HG02973 (cell line): Measurements from ENCODE around the gene C19orf53.

ENCODE experiments used
- ATAC-seq: cut with Tn5 transposase; IDR thresholded peaks from one replicate; pipeline ENCODE4 v1.9.1; 2021; ENCODE audit warnings: moderate library complexity; ENCODE audit not compliant: unreplicated experiment

Gene C19orf53

GRCh38 chr19:13825489-13826441 lies 51.5 kb downstream of the C19orf53 start:
- ATAC-seq = no peak

DNA sequence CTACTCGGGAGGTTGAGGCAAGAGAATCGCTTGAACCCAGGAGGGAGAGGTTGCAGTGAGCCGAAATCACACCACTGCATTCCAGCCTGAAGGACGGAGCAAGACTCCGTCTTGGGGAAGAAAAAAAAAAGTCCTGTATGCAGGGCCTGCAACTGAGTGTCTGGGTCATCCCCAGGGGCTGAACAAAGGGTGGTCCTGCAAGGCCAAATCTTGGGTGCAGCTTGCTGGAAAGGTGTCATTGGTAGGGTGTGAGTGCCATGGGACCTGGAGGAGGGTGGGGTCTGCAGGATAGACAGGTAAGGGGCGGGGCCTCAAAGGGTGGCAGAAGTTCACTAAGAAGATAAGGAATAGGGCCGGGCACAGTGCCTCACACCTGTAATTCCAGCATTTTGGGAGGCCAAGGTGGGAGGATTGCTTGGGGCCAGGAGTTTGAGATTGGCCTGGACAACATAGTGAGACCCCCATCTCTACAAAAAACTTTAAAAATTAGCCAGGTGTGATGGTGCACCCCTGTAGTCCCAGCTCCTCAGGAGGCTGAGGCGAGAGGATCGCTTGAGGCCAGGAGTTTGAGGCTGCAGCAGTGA lies 52.5 kb downstream of the C19orf53 start:
- ATAC-seq = no peak

- ATAC-seq = no peak
These were observed 53.4 kb downstream of the C19orf53 start for GRCh38 chr19:13827656-13828055.
